Tongue (tissue), 2 donors: ENCODE measurements around the gene TPST2. TPM values are rescaled to one million over a fixed set of nuclear protein-coding genes. Genes with fewer than 3 reads are reported as not detected.

Experiments used
- DNase-seq: peaks from one replicate; pipeline ENCODE4 v3.0.0-alpha.2; 2015
- total RNA-seq: library from RNA; depleted of rRNA; stranded (reverse); fragments of >200 nt; gene quantifications from one replicate; pipeline ENCODE4 v1.2.3, GENCODE V29; 2014

Gene TPST2
- total RNA-seq, 1 donor from 2014 or later, result 13.1 TPM

- no peak for DNase-seq
These were observed 36.7 kb downstream of the TPST2 start for GRCh38 chr22:26553056-26553752.

- DNase-seq, result no peak
These were observed 37.5 kb downstream of the TPST2 start for GRCh38 chr22:26552466-26552865.

- DNase-seq, result no peak
These were observed 38.4 kb downstream of the TPST2 start for GRCh38 chr22:26551568-26551967.

GRCh38 chr22:26550498-26551033 is 39.4 kb downstream of the TPST2 start:
- no peak for DNase-seq

- no peak for DNase-seq
These were observed 39.9 kb downstream of the TPST2 start for GRCh38 chr22:26549902-26550497.

- DNase-seq, result peak; percentile 40
These were observed 40.9 kb downstream of the TPST2 start for GRCh38 chr22:26548984-26549383.

GRCh38 chr22:26548303-26548702 is 41.6 kb downstream of the TPST2 start:
- DNase-seq, result no peak

- no peak for DNase-seq
These were observed 42.1 kb downstream of the TPST2 start for GRCh38 chr22:26547837-26548236.

GRCh38 chr22:26547426-26547825 is 42.5 kb downstream of the TPST2 start:
- no peak for DNase-seq

GRCh38 chr22:26546282-26546681 is 43.6 kb downstream of the TPST2 start:
- no peak for DNase-seq

- DNase-seq, result no peak
These were observed 44.1 kb downstream of the TPST2 start for GRCh38 chr22:26545827-26546226.

GRCh38 chr22:26545385-26545784 is 44.5 kb downstream of the TPST2 start:
- DNase-seq, result no peak

GRCh38 chr22:26544489-26544888 is 45.4 kb downstream of the TPST2 start:
- DNase-seq, result no peak

GRCh38 chr22:26542831-26543230 is 47.1 kb downstream of the TPST2 start:
- no peak for DNase-seq

- no peak for DNase-seq
These were observed 48.6 kb downstream of the TPST2 start for GRCh38 chr22:26541167-26541819.

- no peak for DNase-seq
These were observed 49.8 kb downstream of the TPST2 start for GRCh38 chr22:26540119-26540518.

- no peak for DNase-seq
These were observed 53.2 kb downstream of the TPST2 start for GRCh38 chr22:26536762-26537134.

GRCh38 chr22:26536056-26536761 is 53.7 kb downstream of the TPST2 start:
- DNase-seq, result no peak

- no peak for DNase-seq
These were observed 54.4 kb downstream of the TPST2 start for GRCh38 chr22:26535603-26535908.

- peak; percentile 17 for DNase-seq
These were observed 54.9 kb downstream of the TPST2 start for GRCh38 chr22:26534874-26535602.

- DNase-seq, result peak; percentile 56
These were observed 55.6 kb downstream of the TPST2 start for GRCh38 chr22:26534171-26534855.

GRCh38 chr22:26529345-26529744 is 60.6 kb downstream of the TPST2 start:
- no peak for DNase-seq
